Activated T-cell treated with anti-CD3 and anti-CD28 coated beads for 4 hours (primary cell): ENCODE data around the gene IL25.

ENCODE experiments used
- DNase-seq: peaks from one replicate; pipeline ENCODE4 v3.0.0-alpha.2; 2020

IL25 gene

GRCh38 chr14:23354990-23355389 is 17.6 kb upstream of the IL25 start:
- DNase-seq = no peak

GRCh38 chr14:23355871-23356435 is 16.7 kb upstream of the IL25 start:
- no peak for DNase-seq

- DNase-seq = no peak
These were observed 15.9 kb upstream of the IL25 start for GRCh38 chr14:23356662-23357061.

- DNase-seq = no peak
These were observed 15.3 kb upstream of the IL25 start for GRCh38 chr14:23357261-23357660.

GRCh38 chr14:23358042-23358441 is 14.6 kb upstream of the IL25 start:
- DNase-seq = no peak

GRCh38 chr14:23358553-23359166 is 13.9 kb upstream of the IL25 start:
- no peak for DNase-seq

- no peak for DNase-seq
These were observed 13.4 kb upstream of the IL25 start for GRCh38 chr14:23359167-23359626.

- DNase-seq = no peak
These were observed 12.7 kb upstream of the IL25 start for GRCh38 chr14:23359722-23360447.

GRCh38 chr14:23360496-23360895 is 12.1 kb upstream of the IL25 start:
- no peak for DNase-seq

- DNase-seq = no peak
These were observed 11.3 kb upstream of the IL25 start for GRCh38 chr14:23361320-23361719.

GRCh38 chr14:23361763-23362162 is 10.8 kb upstream of the IL25 start:
- no peak for DNase-seq

GRCh38 chr14:23362200-23362599 is 10.4 kb upstream of the IL25 start:
- DNase-seq = no peak

GRCh38 chr14:23364164-23365035 is 8.2 kb upstream of the IL25 start:
- no peak for DNase-seq

- no peak for DNase-seq
These were observed 7.4 kb upstream of the IL25 start, which contains the start of gene EFS for GRCh38 chr14:23365036-23365731. Gene EFS (minus strand): TSS chr14:23365172. CDS start chr14:23365025, 147 bp downstream.

- no peak for DNase-seq
These were observed 6.7 kb upstream of the IL25 start for GRCh38 chr14:23365732-23366425.

- DNase-seq = no peak
These were observed 6.1 kb upstream of the IL25 start for GRCh38 chr14:23366426-23366921.

- DNase-seq = no peak
These were observed 2.4 kb upstream of the IL25 start for GRCh38 chr14:23370221-23370620.

- no peak for DNase-seq
These were observed 744 bp upstream of the IL25 start for GRCh38 chr14:23371865-23372264.

- no peak for DNase-seq
These were observed 432 bp downstream of the IL25 start for GRCh38 chr14:23373041-23373440.

GRCh38 chr14:23375527-23376251 is 3.1 kb downstream of the IL25 start:
- no peak for DNase-seq
